Endothelial cell of umbilical vein (primary cell): Measurements from ENCODE around the gene CCR5AS.

Source experiments
- BruUV-seq: library from RNA; stranded (reverse); fragments of 400-500 nt; replicated peaks from 2 replicates; lab custom pipeline; 2021; lab: Mats Ljungman, UMichigan
- CTCF ChIA-PET: fragments of 300-600, 350-600 bp; sonication (Branson Sonifier 250); formaldehyde crosslinking; loops from one replicate; lab custom pipeline; 2021; ENCODE audit warnings: antibody characterized with exemption, inconsistent platforms; lab: Charles Lee
- POLR2A ChIA-PET: fragments of 300-600, 350-600 bp; sonication (Branson Sonifier 250); formaldehyde crosslinking; loops from one replicate; lab custom pipeline; 2021; ENCODE audit warnings: antibody characterized with exemption, inconsistent platforms; lab: Charles Lee
- DNase-seq: peaks from one replicate; pipeline ENCODE4 v3.0.0-alpha.2; 2011; ENCODE audit warnings: low read depth, low spot score
- FAIRE-seq: peaks from 2 replicates; lab custom pipeline; 2011; peaks lifted over from hg19 to GRCh38; lab: Jason Lieb, UNC
- H2AFZ ChIP-seq: 2 replicates; pipeline ENCODE4 v1.6.0; 2012; ENCODE audit warnings: low read depth, low read length, control low read depth, inconsistent platforms
- H3K27ac ChIP-seq: 2 replicates; pipeline ENCODE4 v1.5.1; 2011; ENCODE audit warnings: low read depth, mild to moderate bottlenecking, control low read depth, low read length, moderate library complexity; ENCODE audit not compliant: insufficient read depth
- H3K27me3 ChIP-seq, 2 experiments: 2 replicates each; pipeline versions ENCODE4 v1.6.0 to v1.6.1; 2011; ENCODE audit warnings: low read length in 2 of 2, mixed read lengths in 1 of 2; ENCODE audit not compliant: control insufficient read depth in 2 of 2, insufficient read depth in 2 of 2
- H3K36me3 ChIP-seq, 2 experiments: 2 replicates in 1 of 2; 3 replicates in 1 of 2; pipeline ENCODE4 v1.5.1; 2011; ENCODE audit warnings: low read length in 2 of 2, mild to moderate bottlenecking in 1 of 2, moderate library complexity in 1 of 2; ENCODE audit not compliant: control insufficient read depth in 2 of 2, insufficient read depth in 2 of 2; ENCODE audit errors: extremely low read depth in 1 of 2
- H3K4me1 ChIP-seq: 3 replicates; pipeline ENCODE4 v1.5.1; 2011; ENCODE audit warnings: mild to moderate bottlenecking, low read length; ENCODE audit not compliant: control insufficient read depth, insufficient read depth; ENCODE audit errors: extremely low read depth
- H3K4me2 ChIP-seq: 2 replicates; pipeline ENCODE4 v1.6.1; 2011; ENCODE audit warnings: low read length, control low read depth, mixed read lengths; ENCODE audit not compliant: insufficient read depth
- H3K4me3 ChIP-seq, 3 experiments: fragments of 200-600 bp in 1 of 3; sonication (generic), shearing (Covaris generic) in 1 of 3; replicated peaks in 1 of 3; 2 replicates each; pipeline ENCODE4 v1.5.1; 2011 to 2016; ENCODE audit warnings: control low read depth in 3 of 3, low read length in 3 of 3, mild to moderate bottlenecking in 2 of 3, inconsistent platforms in 1 of 3, low read depth in 1 of 3, moderate library complexity in 1 of 3; ENCODE audit not compliant: insufficient read depth in 1 of 3
- H3K79me2 ChIP-seq: 2 replicates; pipeline ENCODE4 v1.6.0; 2012; ENCODE audit warnings: low read length, inconsistent platforms; ENCODE audit not compliant: control insufficient read depth, insufficient read depth
- H3K9ac ChIP-seq: replicated peaks from 2 replicates; pipeline ENCODE3; 2011; ENCODE audit warnings: low read length, control low read depth; ENCODE audit not compliant: insufficient read depth; ENCODE audit errors: extremely low read depth
- H3K9me1 ChIP-seq: replicated peaks from 3 replicates; pipeline ENCODE4 v1.6.0; 2011; ENCODE audit warnings: mild to moderate bottlenecking, low read length; ENCODE audit not compliant: control insufficient read depth, insufficient read depth; ENCODE audit errors: extremely low read depth
- H3K9me3 ChIP-seq: replicated peaks from 2 replicates; pipeline ENCODE4 v1.5.1; 2012; ENCODE audit warnings: low read length, inconsistent platforms; ENCODE audit not compliant: control insufficient read depth, insufficient read depth
- H4K20me1 ChIP-seq: replicated peaks from 2 replicates; pipeline ENCODE3; 2011; ENCODE audit warnings: mild to moderate bottlenecking, low read length; ENCODE audit not compliant: control insufficient read depth, insufficient read depth; ENCODE audit errors: extremely low read depth
- CTCF ChIP-seq, 2 donors: IDR thresholded peaks; 1 replicate in 1 of 2; 2 replicates in 1 of 2; pipeline ENCODE4 v1.5.1; 2011; ENCODE audit warnings: low read length in 2 of 2, mild to moderate bottlenecking in 2 of 2, moderate library complexity in 2 of 2, control low read depth in 1 of 2, inconsistent platforms in 1 of 2, low read depth in 1 of 2; ENCODE audit not compliant: insufficient read depth in 1 of 2; ENCODE audit errors: extremely low read depth in 1 of 2
- EZH2 ChIP-seq: IDR thresholded peaks from 2 replicates; pipeline ENCODE4 v1.6.1; 2012; ENCODE audit warnings: borderline replicate concordance, low read depth, mild to moderate bottlenecking, moderate library complexity, low read length, inconsistent platforms; ENCODE audit not compliant: severe bottlenecking
- FOS ChIP-seq: IDR thresholded peaks from 2 replicates; pipeline ENCODE4 v1.6.1; 2011; ENCODE audit warnings: mild to moderate bottlenecking, low read length, moderate library complexity, borderline replicate concordance; ENCODE audit not compliant: insufficient read depth
- GATA2 ChIP-seq: IDR thresholded peaks from 2 replicates; pipeline ENCODE4 v1.7.0; 2011; ENCODE audit warnings: low read depth, mild to moderate bottlenecking, moderate library complexity, mixed read lengths, low read length; ENCODE audit not compliant: insufficient read length, insufficient read depth
- JUN ChIP-seq: IDR thresholded peaks from 2 replicates; pipeline ENCODE4 v1.6.1; 2011; ENCODE audit warnings: borderline replicate concordance, low read depth; ENCODE audit not compliant: insufficient read length, insufficient read depth
- MYC ChIP-seq: IDR thresholded peaks from one replicate; pipeline ENCODE4 v1.6.1; 2011; ENCODE audit warnings: mild to moderate bottlenecking, low read depth, low read length
- POLR2A ChIP-seq: IDR thresholded peaks from 2 replicates; pipeline ENCODE4 v1.6.1; 2012; ENCODE audit warnings: low read depth, mild to moderate bottlenecking, control low read depth, low read length
- POLR2AphosphoS5 ChIP-seq: IDR thresholded peaks from 2 replicates; pipeline ENCODE4 v1.6.1; 2012; ENCODE audit warnings: low read depth, mild to moderate bottlenecking, control low read depth, low read length, moderate library complexity; ENCODE audit not compliant: insufficient read depth
- dilution Hi-C: fragments of 300-500 bp; cut with MboI; formaldehyde crosslinking; loops from one replicate; pipeline ENCODE4 v1.15.0; 2019; ENCODE audit warnings: low sequenced_read_pairs; ENCODE audit not compliant: extremely low pct_ligation_motif_present
- intact Hi-C: fragments of 100-400 bp; cut with micrococcal nuclease; formaldehyde crosslinking; loops from one replicate; pipeline ENCODE4 v1.10.0; 2022
- TF ChIP-seq, protein P1 (sequence below): IDR thresholded peaks from 2 replicates; pipeline ENCODE4 v1.6.1; 2011; ENCODE audit not compliant: insufficient read depth, insufficient read length

The CCR5AS gene

DNA sequence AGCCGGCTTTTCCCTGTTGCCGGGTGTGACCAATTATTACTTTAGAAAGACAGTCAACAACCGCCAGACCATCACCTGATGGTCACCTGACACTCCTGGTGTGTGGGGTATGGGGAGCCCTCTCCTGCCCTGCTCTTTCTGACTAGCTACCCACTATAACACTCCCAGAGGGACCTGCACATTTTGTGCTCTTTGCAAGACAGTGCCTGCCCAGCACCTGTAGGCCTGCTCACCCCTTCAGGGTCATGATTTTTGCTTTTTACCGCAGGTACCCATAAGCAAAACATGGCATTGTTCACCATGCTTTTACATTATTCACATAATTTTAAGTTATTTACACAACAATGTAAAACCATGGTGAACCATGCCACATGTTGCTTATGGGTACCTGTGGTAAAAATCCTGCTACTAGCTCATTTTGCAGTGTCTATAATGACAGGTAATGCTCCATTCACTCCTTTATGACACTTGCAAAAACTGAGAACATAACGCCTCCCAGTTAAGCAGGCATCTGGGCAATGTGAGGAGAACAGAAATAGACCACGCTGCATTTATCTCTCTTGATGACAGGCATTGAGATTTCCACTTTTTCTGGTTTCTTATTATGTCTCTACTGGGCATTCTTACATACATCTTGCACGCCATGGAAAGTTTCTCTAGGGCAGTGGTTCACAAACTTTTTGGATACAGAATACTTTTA lies 10.1 kb upstream of the CCR5AS start:
- Histone ChIP-seq H3K36me3 (no peaks in the 10 kb centered on the region), H3K4me2 (no peak overlapping the region), H4K20me1 (no peaks in the 10 kb centered on the region), H3K4me3 (no peak overlapping the region), H3K9me1 (no peaks in the 10 kb centered on the region), H2AFZ (no peak overlapping the region), H3K9ac (no peak overlapping the region), H3K27ac (no peak overlapping the region), H3K4me1 (peaks cover 21% of the 10 kb centered on the region), H3K79me2 (no peaks in the 10 kb centered on the region), H3K9me3 (no peaks in the 10 kb centered on the region), H3K27me3 (no peaks in the 10 kb centered on the region)
- TF ChIP-seq CTCF (IDR thresholded peaks at IDR 0.05; ENCODE audit: extremely low read depth in 1 of 2, insufficient read depth in 1 of 2, low read depth in 1 of 2, low read length in 2 of 2) = no peak
- TF ChIP-seq, protein P1, sequence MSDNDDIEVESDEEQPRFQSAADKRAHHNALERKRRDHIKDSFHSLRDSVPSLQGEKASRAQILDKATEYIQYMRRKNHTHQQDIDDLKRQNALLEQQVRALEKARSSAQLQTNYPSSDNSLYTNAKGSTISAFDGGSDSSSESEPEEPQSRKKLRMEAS = no peak
- no peak for TF ChIP-seq MYC
- no peak for TF ChIP-seq FOS
- no peak for TF ChIP-seq JUN
- TF ChIP-seq EZH2 = no peak
- no peak for TF ChIP-seq GATA2
- TF ChIP-seq POLR2AphosphoS5 = no peak
- no peak for TF ChIP-seq POLR2A
- BruUV-seq = no TSS peak
- ChIA-PET POLR2A (no interaction called here), CTCF (interaction anchor here (1.5 to 2.3 kb wide), 2 partner anchors 10 to 140 kb away, joined by 4 to 9 read pairs; no protein-coding TSS in a partner anchor)
- intact Hi-C loops (no loop called here), dilution Hi-C loops (no loop called here)
- DNase-seq (no peak), FAIRE-seq (no peak)
